ENCODE results near the gene MEX3D.

- TF ChIP-seq CTCF (IDR thresholded peaks at IDR 0.05) (no peak), POLR2A (IDR thresholded peaks at IDR 0.05) (no peak)
These were observed 40.9 kb upstream of the MEX3D start for GRCh38 chr19:1609103-1609396.
